HG03139 (cell line): ENCODE data around the gene GRK5.
A peak's percentile ranks its signal among the peaks of the same experiment; 100 is the strongest.

Source experiments
- ATAC-seq: cut with Tn5 transposase; IDR thresholded peaks from one replicate; pipeline ENCODE4 v1.9.1; 2021; ENCODE audit not compliant: unreplicated experiment

GRK5 gene

DNA sequence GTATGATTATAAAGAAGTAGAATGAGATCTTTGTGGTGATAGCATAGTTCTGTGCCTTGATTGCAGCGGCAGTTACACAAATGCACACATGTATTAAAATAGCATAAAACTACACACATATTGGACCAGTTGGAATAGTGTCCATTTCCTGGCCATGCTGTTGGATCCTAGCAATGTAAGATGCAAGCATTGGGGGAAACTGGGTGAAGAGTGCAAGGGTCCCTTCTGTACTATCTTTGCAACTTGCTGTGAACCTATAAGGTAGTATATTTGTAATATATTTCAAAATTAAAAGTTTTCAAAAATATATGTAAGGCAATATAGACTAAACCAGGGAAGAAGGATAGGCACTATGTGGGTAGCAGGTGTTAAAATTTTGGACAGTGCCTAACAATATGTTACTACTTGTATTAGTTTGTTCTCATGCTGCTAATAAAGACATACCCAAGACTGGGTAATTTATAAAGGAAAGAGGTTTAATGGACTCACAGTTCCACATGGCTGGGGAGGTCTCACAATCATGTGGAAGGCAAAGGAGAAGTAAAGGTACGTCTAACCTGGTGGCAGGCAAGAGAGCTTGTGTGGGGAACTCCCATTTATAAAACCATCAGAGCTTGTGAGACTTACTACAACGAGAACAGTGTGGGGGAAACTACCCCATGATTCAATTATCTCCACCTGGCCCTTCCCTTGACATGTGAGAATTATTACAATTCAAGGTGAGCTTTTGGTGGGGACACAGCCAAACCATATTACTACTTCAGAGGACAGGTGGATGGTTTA is 263.7 kb downstream of the GRK5 start:
- ATAC-seq = no peak

DNA sequence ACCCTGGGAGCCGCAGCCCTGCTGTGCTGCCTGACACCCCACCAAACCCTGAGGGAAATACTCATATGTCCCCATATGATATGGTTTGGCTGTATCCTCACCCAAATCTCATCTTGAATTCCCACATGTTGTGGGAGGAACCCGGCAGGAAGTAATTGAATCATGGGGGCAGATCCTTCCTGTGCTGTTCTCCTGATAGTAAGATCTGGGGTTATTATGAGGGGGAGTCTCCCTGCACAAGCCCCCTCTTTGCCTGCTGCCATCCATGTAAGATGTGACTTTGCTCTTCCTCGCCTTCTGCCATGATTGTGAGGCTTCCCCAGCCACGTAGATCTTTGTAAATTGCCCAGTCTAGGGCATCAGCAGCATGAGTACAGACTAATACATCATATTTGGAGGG is 266.4 kb downstream of the GRK5 start:
- ATAC-seq = no peak

DNA sequence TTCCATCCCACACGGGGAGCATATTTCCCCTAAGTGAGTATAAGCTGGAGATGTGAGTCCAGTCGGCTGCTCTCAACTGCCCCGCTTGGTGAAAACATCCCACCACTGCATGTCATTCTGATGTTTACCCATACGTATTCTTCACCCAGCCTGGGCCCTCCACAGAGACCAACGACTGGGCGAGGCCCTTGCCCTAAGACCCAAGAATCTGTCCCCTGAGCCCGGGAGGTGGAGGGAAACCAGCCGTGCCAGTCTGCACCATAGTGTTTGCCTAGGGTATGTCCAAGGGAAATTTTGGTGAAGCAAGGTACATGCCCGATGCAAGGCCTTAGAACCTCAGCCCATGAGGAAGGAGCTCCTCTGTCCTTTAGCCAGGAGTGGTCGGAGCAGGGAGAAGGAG is 267.2 kb downstream of the GRK5 start:
- ATAC-seq = no peak

DNA sequence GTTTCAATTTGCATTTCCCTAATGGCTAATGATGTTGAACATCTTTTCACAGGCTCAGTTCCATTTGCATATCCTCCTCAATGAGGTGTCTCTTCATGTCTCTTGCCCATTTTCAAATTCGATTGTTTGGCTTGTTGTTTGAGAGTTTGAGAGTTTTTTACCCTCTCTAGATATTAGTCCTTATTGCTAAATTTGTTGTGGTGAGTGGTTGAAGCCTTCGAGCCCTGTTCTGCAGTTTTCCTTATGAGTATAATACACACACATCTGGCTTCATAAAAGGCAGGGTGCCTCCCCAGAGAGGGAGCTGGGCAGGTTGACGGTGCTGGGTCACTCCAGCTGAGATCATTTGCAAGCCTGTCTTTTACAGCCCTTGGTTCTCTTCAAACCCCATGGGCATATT is 270.1 kb downstream of the GRK5 start:
- ATAC-seq = peak; percentile 50

DNA sequence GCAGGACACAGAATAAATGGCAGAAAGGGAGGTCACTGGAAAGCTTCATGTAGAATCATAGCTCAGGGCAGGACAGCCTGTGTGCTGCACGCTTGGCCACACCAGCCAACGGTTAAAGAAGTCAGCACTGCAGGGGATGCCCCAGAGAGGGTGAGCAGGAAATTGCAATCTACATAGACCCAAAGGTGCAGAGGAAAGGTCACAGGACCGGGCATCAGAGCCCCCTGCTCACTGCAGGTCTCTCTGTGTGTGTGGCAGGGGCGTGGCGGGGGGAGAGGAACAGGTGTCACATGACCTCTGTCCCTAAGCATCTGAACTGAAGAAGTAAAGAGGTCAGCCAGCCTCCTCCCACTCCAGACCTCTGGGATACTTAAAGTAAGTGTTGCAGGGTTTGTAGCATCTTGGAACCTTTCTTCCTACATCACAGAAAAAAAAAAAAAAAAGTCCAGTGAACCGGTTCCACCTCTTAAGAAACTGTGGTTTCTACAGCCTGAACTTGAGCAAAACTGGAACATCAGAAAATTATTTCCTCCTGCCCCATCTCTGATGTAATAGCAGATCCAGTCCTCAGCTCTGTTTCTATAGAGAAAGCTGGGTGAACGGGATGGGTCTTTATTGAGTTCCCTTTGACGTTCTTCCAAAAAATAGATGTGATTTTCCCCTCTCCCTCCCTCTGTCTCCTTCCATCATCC is 270.9 kb downstream of the GRK5 start:
- ATAC-seq = peak; percentile 75

DNA sequence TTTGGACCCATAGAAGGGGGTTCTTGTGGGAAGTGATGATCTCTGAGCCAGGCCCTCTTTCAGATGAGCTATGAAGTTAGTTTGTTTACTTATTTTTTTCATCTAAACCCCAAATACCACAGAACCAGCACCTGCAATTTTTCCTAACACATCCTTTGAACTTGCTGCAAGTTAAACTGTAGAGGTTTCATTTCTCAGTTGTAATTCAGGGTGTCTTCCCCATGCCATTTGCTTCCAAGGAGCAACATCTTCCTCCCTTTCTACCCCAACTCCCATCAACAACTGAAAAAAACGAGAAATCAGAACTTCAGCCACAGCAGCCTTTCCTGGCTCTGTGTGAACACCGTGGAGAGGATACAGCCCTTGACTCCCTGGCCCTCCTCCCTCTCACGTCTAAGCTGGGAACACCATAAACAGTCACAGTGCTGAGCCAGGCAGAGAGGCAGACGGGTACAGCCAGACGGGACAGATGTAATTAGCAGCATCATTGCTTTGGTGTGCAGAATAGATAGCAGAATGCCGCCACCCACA is 271.5 kb downstream of the GRK5 start:
- ATAC-seq = no peak

DNA sequence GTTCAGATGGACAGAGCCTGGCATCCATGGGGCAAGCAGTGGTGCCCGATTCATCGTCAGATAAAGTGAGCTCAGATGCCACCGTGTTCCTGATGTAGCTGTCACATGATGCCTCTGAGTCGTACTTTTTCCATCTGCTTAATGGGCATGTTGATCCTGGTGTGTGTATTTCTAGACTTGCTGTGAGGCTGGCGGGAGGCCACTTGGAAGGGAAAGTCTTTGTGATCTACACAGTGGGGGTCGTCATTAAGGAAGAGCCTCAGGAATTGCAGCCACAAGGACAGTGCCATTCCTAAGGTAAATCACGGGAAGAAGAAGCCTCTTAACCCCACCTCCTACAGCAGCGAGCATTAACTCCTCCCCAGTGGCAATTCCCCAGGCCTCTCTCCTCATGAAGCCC is 272.2 kb downstream of the GRK5 start:
- ATAC-seq = no peak

DNA sequence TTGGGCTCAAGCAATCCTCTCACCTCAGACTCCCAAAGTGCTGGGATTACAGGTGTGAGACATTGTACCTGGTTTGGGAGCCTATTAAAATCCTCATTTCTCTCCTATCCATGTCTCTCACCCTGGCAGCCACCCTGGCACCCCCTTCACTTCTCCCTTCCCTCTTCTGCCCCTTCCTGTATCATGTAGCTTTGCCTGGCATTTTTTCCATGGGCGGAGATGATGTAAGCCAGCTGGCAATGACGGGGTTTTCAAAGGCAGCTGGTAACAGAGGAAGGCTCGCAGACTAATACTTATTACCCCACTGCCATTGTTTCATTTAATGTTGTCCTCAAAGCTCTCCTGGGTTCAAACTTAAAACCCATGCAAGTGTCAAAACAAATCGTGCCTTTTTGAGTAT is 273.3 kb downstream of the GRK5 start:
- ATAC-seq = no peak

DNA sequence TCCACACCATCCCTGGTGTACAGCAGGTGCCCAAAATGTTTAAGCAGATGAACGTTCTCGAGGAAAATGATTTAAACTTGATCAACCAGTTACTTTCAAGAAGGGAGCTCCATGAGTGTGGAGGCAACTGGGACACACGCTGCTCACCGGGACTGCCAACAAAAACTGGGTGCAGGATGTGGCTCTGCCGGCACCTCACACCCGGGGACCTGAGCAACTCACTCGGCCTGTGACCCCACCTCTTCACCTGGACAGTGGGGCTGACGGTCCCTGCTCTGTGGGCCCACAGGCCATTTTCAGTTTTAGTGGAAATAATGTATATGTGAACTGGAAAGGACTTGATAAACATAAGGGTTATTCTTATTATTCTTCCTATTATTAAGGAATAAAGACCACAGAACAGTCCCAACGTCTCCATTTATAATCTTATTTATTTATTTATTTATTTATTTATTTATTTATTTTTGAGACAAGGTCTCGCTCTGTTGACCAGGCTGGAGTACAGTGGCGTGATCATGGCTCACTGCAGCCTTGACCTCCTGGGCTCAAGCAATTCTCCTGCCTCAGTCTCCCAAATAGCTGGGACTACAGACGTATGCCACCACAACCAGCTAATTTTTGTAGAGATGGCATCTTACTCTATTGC is 274.5 kb downstream of the GRK5 start:
- no peak for ATAC-seq

DNA sequence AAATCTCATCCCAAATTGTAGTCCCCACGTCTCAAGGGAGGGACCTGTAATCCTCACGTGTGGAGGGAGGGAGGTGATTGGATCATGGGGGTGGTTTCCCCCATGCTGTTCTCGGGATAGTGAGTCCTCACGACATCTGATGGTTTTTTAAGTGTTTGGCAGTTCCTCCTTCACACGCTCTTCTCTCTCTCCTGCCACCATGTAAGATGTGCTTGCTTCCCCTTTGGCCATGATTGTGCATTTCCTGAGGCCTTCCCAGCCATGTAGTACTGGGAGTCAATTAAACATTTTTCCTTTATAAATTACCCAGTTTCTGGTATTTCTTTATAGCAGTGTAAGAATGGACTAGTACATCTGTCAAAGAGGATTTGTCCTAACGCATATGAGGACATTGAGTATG is 275.6 kb downstream of the GRK5 start:
- ATAC-seq = no peak

DNA sequence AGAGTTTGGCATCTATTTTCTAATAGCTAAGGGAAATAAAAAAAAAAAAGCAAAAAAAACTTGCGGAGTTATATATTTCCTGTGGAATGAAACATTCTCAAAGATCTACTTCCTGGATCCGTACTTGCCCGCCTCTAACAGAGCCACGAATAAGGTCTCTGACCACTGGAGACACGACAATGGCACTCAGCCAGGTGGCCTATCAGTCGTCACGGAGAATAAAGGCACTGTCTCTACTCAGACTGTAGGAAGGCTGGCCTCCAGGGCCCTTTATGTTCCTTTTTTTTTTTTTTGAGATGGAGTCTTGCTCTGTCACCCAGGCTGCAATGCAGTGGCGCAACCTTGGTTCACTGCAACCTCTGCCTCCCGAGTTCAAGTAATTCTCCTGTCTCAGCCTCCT is 276.5 kb downstream of the GRK5 start:
- ATAC-seq = no peak

DNA sequence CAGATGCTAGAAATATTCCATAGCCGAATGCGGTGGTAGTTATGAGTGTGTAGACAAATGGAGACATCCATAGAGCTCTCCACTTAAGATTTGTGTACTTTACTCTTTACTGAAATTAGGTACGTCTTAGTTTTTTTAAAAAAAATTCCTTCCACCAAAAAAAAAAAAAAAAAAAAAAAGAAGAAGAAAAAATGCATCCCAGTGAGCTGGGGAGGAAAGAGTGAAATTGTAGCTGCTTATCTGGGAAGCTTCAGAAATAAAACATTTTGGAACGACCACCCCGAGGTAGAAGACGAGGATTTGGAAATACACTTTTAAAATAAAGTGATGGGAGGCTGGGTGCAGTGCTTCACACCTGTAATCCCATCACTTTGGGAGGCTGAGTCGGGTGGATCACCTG is 281.3 kb downstream of the GRK5 start:
- ATAC-seq = no peak

DNA sequence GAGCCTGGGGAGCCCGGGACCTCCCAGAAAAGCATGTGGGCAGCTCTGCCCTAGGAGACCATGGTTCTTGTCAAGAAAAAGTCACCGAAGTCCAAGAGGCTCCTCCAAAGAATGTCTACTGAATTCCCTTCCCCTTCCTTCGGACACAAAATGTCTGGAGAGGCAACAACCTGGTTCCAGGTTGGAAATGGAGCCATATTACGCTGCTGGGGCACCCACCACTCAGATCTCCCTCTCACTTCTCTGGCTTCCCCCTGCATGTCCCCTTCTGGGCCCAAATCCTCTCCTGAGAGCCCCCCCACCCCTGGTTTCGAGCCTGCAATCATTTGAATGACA is 282.6 kb downstream of the GRK5 start:
- ATAC-seq = no peak

DNA sequence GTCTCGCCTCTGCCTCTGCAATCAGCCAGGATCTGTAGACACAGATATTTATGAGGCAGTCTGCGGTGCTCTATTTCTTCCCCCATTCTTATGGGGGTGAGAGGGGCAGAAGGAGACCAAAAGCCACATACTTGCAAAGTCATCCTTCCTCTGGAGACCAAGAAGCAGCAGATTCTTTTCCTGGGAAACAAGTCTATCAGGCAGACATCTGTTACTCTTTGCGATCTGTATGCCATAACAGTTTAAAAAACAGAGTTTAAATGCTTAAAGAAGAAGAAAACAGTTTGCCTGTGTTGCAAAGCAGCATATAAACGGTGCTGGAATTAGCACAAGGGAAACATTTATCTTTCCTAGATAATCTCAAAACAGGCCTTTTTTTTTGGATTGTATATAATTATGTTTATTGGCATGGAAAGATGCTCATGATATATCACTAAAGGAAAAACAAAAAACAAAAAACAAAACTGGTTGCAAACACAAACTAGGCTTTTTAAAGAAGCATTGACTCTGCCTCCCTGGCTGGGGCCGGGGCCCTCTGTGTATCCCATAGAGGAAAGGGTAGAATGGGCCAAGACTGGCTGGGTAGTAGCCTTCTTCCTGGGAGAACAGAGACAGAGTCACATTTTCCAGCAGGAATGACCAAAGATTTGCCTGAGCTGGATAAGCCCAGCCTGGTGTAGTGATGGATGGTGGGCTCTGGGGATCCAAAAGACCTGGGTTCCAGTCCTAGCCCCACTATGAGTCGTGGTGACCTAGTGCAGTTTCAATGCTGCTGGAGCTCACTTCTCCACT is 284.8 kb downstream of the GRK5 start:
- ATAC-seq = no peak

DNA sequence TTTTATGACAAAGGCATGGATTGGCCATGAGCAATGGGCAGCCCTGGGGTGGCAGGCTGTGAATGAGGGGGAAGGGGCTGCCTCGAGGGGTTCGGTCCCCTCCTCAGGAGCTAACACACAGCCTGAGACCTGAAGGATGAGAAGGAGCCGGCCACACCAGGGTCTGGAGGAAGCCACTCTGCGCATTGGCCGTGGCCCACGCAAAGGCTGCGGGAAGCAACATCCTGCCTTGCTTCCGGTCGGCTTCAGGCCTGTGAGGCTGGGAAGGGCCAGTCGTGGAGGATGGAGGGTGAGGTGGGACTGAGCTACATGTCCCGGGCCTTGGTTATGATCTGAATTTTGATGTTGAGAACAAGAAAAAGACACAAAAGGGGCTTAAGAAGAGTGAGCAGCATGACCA is 285.8 kb downstream of the GRK5 start:
- no peak for ATAC-seq

DNA sequence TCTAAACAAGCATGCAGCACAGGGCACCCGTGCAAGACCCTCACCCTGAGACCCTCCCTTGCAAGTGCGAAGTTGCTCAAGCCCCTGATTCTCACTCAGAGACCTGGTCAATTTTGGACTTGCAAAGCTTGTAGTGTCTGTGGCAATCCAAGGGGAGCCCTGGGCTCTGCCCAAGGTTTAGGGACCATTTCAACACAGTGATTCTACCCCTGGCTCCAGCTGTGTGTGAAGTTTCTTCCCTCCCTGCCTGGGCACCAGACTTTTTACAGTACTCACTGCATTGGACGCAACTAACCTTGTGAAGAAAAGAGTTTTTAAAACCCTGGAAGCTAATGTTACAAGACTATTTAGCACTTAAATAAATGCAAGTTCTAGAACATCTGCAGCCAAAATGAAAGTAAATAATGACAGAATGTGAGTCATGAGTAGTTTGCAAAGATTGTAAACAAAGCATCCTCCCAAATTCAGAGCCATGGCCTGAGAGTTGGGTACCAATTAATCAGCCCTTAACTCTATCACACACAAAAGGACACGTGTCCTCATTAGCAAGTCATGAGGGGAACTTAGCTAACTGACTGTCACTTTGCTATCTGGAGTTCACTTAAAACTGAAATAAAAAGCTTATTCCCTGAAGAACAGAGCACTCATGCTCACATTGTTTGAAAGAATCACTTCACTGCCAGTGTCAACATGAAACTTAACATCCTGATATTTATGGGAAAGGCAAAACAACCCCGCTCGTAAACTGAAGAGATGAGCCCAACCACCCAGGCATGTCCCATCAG is 287.1 kb downstream of the GRK5 start:
- ATAC-seq = no peak

DNA sequence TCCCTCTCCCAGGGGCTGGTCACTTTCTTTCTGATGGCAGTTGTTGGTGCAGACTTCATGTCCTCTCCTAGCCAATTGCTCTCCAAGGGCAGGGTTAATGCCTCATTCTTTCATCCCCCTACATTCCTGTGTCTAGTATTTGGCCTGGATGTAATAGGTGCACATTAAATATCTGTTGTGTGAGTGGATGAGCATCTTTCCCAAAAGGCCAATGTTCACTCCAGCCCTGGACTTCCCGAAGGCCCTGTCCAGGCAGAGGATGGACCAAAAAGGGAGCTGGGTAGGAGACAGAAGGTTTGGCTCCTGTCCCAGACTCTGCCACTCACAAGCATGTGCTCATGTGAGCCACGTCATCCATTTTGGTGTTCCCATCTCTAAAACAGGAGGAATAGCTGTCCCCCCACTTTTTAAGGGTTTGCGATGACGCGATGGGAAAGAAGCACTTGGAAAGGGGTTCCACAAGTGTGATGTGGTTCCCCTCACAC is 287.7 kb downstream of the GRK5 start:
- ATAC-seq = no peak

DNA sequence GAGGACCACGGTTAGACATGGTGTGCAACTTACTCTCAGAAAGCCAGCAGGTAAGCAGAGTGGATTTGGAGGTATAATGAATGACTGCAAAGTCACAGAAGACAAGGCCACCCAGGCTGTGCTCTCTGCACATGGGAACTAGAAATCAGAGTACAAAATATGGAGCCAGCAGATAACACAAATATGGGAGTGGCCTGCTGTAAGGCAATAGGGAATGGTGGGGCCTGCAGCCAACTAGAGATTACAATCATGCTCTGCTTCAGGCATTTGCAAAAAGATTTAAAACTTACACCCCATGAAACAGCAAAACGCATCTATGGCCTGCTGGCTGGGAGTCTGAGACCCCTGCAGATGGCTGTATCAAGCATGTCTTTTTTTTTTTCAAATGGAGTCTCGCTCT is 288.2 kb downstream of the GRK5 start:
- ATAC-seq = no peak

DNA sequence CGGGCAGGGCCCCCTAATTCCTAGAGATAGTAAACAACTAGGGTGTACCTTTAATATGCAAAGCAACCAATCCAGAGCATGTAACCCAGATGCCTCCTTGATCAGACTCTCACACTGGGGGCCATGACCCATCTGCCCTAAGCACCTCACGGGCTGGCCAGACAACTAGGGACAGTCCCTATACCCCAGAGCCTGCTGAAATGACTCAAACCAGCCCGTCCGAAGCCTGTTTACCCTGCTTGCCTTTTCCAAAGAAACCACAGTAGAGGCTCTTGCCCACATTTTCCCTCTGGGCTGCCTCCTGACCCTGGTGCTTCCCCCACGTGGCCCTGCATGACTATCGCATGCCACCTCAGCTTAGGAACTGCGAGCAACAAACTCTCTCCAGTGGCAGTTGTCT is 288.9 kb downstream of the GRK5 start:
- peak; percentile 82 for ATAC-seq

DNA sequence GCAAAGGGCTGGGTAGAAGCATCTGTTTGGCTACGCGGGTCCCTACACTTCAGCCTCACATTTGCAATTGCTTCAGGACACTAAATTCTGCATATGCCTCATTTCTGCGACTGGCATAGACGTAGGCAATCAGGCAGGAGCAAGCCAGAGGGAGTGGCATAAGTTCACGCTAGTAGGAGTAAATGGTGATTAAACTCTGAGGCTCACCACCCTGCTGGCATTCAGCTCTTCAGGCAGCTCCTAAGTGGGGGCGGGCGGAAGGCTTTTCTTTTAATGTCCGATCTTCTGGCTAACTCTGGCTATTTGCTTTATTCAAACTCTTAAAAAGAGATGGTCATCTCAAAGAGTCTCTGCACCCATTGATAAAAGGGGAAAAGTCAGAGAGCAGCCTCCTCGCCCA is 289.9 kb downstream of the GRK5 start:
- ATAC-seq = no peak
